ENCODE data around the gene LTC4S. TPM values are rescaled to one million over a fixed set of nuclear protein-coding genes. Genes with fewer than 3 reads are reported as not detected.

The LTC4S gene
- total RNA-seq, 4 donors from 2014 or later = 4.6 to 6.9 (median 4.7) TPM; not detected in 1

DNA sequence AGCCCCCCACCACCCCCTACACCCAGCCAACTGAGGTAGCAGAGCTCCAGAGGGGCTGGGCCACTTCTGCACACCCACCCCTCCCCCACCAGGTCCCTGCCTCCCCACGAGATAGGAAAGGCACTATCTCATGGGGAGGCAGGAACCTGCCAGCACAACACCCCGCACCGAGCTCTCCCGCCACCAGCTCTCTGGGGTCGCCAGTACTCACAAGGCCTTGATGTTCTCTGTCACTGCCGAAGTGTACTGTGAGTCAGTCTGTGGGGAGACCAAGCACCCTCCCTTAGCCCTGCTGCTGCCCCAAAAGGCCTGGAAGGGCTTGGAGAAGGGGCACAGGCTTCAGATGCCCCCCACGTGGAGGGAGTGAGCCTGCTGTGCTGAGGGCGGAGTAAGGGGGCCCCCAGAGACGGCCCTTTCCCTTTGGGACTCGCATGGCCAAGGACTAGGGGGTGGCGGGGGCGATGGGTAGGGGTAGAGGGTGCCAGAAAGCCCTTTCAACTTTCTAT, 7.0 kb downstream of the LTC4S start:
- TF ChIP-seq, protein P1, sequence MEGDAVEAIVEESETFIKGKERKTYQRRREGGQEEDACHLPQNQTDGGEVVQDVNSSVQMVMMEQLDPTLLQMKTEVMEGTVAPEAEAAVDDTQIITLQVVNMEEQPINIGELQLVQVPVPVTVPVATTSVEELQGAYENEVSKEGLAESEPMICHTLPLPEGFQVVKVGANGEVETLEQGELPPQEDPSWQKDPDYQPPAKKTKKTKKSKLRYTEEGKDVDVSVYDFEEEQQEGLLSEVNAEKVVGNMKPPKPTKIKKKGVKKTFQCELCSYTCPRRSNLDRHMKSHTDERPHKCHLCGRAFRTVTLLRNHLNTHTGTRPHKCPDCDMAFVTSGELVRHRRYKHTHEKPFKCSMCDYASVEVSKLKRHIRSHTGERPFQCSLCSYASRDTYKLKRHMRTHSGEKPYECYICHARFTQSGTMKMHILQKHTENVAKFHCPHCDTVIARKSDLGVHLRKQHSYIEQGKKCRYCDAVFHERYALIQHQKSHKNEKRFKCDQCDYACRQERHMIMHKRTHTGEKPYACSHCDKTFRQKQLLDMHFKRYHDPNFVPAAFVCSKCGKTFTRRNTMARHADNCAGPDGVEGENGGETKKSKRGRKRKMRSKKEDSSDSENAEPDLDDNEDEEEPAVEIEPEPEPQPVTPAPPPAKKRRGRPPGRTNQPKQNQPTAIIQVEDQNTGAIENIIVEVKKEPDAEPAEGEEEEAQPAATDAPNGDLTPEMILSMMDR (IDR thresholded peaks at IDR 0.05) = no peak
- TF ChIP-seq POLR2A (IDR thresholded peaks at IDR 0.05) = no peak
- Histone ChIP-seq H3K27ac (no peak overlapping the region), H3K4me3 (no peak overlapping the region), H3K4me1 (peaks cover 44 to 68% (median 54%) of the 10 kb centered on the region in 3 donors), H3K27me3 (no peaks in the 10 kb centered on the region), H3K36me3 (peaks cover 21 to 48% (median 30%) of the 10 kb centered on the region in 3 donors), H3K9me3 (no peaks in the 10 kb centered on the region)
- 91 to 93% methylated on average over 2 to 4 of the region's 12 CpGs for WGBS, 2 donors
- no peak for DNase-seq
- intact Hi-C loops (cut with DNase I) = no loop called here

DNA sequence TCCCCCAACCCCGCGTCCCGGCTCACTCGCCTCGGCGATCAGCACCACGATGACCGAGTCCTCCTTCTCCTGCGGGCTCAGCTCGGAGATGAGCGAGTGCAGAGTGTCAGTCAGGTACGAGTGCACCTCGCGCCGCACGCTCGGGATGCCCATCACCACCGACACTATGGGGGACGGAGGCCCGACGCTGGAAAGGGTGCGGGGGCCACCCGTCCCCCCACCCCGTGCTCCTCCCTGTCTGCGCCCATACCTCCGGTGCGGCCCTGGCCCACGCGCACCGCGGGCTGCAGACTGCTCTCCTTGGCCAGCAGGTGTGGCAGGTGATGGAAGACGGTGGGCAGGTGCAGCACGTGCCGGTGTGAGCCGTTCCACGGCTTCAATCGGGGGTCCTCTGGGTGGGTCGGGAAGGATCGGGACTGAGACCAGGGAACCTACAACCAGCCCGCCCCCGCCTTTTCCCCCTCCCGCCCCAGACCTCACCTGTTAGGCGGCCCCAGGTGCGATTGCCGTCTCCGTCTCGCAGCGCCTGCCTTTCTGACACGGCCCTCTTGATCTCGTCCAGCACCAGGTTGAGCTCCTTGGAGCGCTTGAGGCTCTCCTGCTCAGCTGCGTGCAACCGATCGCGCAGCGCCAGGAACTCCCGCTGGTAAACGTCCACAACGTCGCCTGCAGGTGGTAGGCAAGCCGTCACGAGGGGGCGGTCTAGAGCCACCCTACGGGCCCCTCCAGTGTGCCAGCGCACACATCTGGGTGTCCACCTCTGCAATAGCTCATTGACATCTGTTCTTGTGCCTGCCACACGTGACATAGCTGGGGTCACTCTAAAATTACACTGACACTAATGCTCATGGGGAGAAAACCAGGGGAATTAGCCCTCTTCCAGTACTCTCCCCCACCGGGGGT, 7.8 kb downstream of the LTC4S start:
- H3K27me3 ChIP-seq = no peaks in the 10 kb centered on the region
- H3K4me1 ChIP-seq = peaks cover 40 to 61% (median 52%) of the 10 kb centered on the region in 3 donors
- H3K36me3 ChIP-seq = peaks cover 21 to 48% (median 30%) of the 10 kb centered on the region in 3 donors
- H3K4me3 ChIP-seq = no peak overlapping the region
- TF ChIP-seq, protein P1 (IDR thresholded peaks at IDR 0.05) = peak; percentile 39 to 76 (median 66)
- no peak for TF ChIP-seq POLR2A (IDR thresholded peaks at IDR 0.05)
- intact Hi-C loops (cut with DNase I) = no loop called here
- peak; percentile 41 for DNase-seq
- no peak overlapping the region for H3K27ac ChIP-seq
- no peaks in the 10 kb centered on the region for H3K9me3 ChIP-seq
- 44 to 67% methylated on average over 11 to 31 of the region's 67 CpGs for WGBS, 2 donors

DNA sequence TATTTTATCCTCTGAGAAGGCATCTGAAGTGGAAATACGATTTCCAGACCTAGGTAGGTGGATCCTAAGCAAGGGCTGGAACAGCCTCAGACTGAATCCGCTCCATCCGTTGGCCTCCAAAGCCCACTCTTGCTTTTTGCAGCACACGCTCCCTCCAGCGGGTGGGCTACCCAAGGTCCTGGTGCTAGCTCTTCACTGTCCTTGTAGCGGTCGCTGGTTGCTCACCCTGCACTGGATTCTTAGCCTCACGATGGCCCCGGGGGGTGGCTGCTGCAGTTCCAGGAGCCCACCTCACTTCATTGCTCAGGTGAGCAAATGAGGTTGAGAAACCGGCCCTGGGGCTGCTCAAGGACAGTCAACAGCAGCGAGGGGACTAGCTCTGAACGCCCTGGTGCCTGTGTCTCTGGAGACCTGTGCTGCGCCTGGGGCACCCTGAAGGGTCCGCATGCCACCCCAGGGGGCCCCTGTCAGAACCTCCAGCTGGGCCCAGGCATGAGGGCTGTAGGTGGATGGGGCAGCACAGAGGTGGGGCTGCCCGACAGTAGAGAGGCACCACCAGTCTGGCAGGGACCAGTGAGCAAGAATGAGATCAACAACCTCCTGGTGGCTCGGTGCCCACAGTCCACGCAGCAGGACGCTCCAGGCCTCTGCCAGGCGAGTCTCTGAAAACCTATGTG, 8.6 kb downstream of the LTC4S start:
- WGBS, 2 donors = 78 to 83% methylated on average over 6 to 11 of the region's 19 CpGs
- TF ChIP-seq, protein P1 (IDR thresholded peaks at IDR 0.05) = no peak
- no peak for TF ChIP-seq POLR2A (IDR thresholded peaks at IDR 0.05)
- Histone ChIP-seq H3K27ac (peak overlapping the region in 2 of 4 donors; percentile 16 to 42), H3K27me3 (no peaks in the 10 kb centered on the region), H3K4me1 (peaks cover 41 to 56% (median 44%) of the 10 kb centered on the region in 3 donors), H3K36me3 (peaks cover 21 to 44% (median 29%) of the 10 kb centered on the region in 3 donors), H3K9me3 (no peaks in the 10 kb centered on the region), H3K4me3 (no peak overlapping the region)
- intact Hi-C loops (cut with DNase I) = no loop called here
- no peak for DNase-seq

DNA sequence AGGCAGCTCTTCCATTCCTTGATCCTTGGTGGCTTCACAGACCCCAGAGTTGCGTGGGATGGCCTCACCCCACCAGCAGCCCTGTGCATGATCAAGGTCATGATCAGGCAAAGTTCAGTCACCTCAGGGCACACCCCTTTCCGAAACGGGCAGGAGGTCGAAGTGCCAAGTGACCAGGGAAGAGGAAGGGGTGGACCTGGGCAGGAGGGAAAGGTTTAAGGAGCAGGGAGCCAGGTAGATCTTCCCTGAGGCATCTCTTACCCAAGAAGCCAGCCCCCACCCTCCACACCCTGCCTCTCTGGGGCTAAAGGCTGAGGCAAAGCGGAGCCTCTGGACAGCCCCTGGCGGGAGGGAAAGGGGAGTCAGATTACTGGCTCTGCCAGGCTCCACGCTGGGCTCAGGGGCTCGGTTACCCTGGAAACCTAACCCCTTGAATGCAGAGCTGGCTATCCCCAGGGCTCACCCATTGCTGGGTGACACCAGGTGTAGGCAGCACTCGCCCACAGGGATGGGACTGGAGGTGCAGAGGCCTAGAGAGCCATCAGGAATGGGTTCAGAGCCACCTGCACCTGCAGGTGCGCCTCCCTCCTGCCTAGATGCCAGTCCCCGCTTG, 9.3 kb downstream of the LTC4S start:
- peaks cover 19 to 37% (median 23%) of the 10 kb centered on the region in 3 donors for H3K36me3 ChIP-seq
- intact Hi-C loops (cut with DNase I) = no loop called here
- 50 to 63% methylated on average over 2 to 3 of the region's 11 CpGs for WGBS, 2 donors
- no peaks in the 10 kb centered on the region for H3K9me3 ChIP-seq
- TF ChIP-seq, protein P1 (IDR thresholded peaks at IDR 0.05) = no peak
- TF ChIP-seq POLR2A (IDR thresholded peaks at IDR 0.05) = no peak
- DNase-seq = no peak
- peak overlapping the region; percentile 8 to 42 (median 13) for H3K27ac ChIP-seq
- peaks cover 42 to 56% (median 48%) of the 10 kb centered on the region in 3 donors for H3K4me1 ChIP-seq
- H3K4me3 ChIP-seq = no peak overlapping the region
- H3K27me3 ChIP-seq = no peaks in the 10 kb centered on the region

Data from esophagus squamous epithelium (tissue), 5 donors.